ENCODE results near the gene LRRC1.

LRRC1 gene

DNA sequence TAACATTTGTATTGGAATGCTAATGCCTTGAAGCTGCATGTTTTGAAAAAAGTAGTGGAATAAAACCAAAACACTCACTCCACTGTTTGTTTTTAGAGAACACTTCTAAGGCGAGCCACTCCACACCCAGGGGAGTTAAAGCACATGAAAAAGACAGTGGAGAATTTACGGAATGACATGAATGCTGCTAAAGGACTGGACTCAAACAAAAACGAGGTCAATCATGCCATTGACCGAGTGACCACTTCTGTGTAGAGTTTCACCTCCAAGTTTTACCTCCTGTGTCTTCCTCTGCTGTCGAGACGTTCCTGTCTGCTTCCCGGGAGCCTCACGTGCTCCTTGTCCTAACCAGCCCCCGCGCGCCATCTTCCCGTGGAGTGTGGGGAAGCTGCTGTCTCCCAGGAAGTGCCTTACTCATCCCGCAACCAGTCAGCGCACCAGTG is 127.8 kb downstream of the LRRC1 start:
- Mint-ChIP-seq H3K4me1 (ENCODE audit: low read depth in 2 of 2) (no peaks in the 10 kb centered on the region), H3K9me3 (no peaks in the 10 kb centered on the region), H3K4me3 (no peak overlapping the region), H3K27me3 (no peaks in the 10 kb centered on the region), H3K36me3 (ENCODE audit: insufficient read depth) (peaks cover 9% of the 10 kb centered on the region), H3K27ac (no peak overlapping the region)
- DNase-seq: no peak
- ATAC-seq (replicated peaks): no peak

DNA sequence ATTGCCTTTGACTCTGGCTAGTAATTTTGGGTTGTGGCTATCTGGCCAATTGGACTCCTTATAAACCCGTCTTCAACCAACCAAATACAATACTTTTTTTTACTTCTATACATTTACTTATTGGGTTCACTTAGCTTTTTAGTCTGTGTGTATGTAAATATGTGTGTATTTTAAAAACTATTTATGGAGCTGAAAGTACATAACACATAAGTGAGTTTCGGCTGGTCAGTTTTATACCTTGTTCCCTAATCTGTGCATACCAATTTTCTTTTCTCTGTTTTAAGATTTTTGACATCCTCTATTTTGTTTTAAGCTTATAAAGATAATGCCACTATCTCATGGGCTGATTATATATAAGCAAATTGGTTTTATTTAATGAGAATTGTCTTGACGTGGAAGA is 129.5 kb downstream of the LRRC1 start:
- Mint-ChIP-seq H3K27ac (no peak overlapping the region), H3K9me3 (no peaks in the 10 kb centered on the region), H3K4me1 (ENCODE audit: low read depth in 2 of 2) (no peaks in the 10 kb centered on the region), H3K36me3 (ENCODE audit: insufficient read depth) (peaks cover 9% of the 10 kb centered on the region), H3K4me3 (no peak overlapping the region), H3K27me3 (no peaks in the 10 kb centered on the region)
- ATAC-seq (replicated peaks): no peak
- no peak for DNase-seq

DNA sequence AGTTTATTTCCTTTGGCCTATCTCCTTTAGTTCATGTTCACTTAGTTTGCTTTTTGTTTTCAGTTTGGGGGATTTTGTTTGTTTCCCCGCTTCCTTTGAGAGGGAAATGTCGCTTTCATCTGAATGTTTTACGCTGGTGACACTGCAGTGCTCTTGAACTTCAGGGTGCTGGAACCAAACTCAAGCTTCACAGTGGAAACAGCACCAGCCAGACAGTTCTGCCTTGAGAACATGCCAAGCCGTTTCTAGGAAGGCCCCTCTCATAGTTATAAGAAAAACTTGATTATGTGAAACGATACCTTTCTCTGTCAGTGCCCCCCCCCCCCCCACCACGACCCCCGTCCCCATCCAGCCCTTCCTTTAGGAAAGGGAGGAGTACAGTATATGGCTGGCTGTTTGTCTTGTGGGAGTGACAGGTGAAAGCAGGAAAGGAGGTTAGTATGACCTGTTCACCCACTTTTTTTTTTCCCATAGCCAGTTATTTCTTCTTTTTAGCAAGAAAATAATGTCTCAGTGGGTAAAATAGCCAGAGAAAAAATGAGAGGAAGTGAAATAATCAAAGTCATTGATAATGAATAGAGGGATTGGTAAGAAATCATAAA is 130.1 kb downstream of the LRRC1 start:
- H3K27me3 Mint-ChIP-seq: no peaks in the 10 kb centered on the region
- no peak for ATAC-seq (replicated peaks)
- H3K4me3 Mint-ChIP-seq: no peak overlapping the region
- no peaks in the 10 kb centered on the region for H3K4me1 Mint-ChIP-seq (ENCODE audit: low read depth in 2 of 2)
- no peak overlapping the region for H3K27ac Mint-ChIP-seq
- DNase-seq: no peak
- H3K36me3 Mint-ChIP-seq (ENCODE audit: insufficient read depth): peaks cover 9% of the 10 kb centered on the region
- H3K9me3 Mint-ChIP-seq: no peaks in the 10 kb centered on the region

DNA sequence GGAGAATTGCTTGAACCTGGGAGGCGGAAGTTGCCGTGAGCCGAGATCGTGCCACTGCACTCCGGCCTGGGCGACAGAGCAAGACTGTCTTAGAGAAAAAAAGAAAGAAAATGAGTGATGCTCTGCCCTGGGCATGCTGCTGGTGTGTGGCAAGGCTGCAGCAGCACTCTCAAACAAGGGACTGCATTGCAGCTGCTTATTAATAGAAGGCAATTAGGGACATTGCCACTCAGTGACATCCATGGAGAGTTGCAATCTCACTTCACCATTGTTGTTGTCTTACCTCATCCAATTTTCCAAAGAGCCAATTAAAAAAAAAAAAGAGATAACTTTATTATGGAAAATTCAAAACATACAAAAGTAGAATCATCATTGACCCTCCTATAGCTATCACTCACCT is 131.1 kb downstream of the LRRC1 start:
- ATAC-seq (replicated peaks) (no peak), DNase-seq (no peak)
- no peak overlapping the region for H3K27ac Mint-ChIP-seq
- H3K4me3 Mint-ChIP-seq: no peak overlapping the region
- H3K9me3 Mint-ChIP-seq: no peaks in the 10 kb centered on the region
- H3K4me1 Mint-ChIP-seq (ENCODE audit: low read depth in 2 of 2): no peaks in the 10 kb centered on the region
- peaks cover 9% of the 10 kb centered on the region for H3K36me3 Mint-ChIP-seq (ENCODE audit: insufficient read depth)
- H3K27me3 Mint-ChIP-seq: no peaks in the 10 kb centered on the region

DNA sequence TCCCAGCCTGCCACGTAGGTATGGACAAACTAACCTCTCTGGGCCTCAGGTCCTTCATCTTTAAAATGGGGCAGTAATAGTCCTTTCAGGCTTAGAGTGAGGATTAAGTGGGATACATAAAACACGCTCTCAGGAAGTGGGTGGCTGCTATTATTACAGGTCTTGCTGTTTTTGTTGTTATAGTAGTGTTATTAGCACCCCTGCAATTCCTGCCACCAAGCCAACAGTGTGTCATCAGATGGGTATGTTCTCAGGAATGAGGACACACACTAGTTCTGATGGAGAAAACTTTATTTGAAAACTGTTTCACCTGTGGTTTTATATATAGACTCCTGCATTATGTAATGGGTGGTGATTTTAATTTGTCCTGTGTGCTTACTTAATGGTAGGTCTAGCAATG is 131.7 kb downstream of the LRRC1 start:
- no peaks in the 10 kb centered on the region for H3K27me3 Mint-ChIP-seq
- H3K4me3 Mint-ChIP-seq: no peak overlapping the region
- no peak overlapping the region for H3K27ac Mint-ChIP-seq
- H3K36me3 Mint-ChIP-seq (ENCODE audit: insufficient read depth): peaks cover 9% of the 10 kb centered on the region
- DNase-seq (no peak), ATAC-seq (replicated peaks) (no peak)
- no peaks in the 10 kb centered on the region for H3K9me3 Mint-ChIP-seq
- no peaks in the 10 kb centered on the region for H3K4me1 Mint-ChIP-seq (ENCODE audit: low read depth in 2 of 2)

DNA sequence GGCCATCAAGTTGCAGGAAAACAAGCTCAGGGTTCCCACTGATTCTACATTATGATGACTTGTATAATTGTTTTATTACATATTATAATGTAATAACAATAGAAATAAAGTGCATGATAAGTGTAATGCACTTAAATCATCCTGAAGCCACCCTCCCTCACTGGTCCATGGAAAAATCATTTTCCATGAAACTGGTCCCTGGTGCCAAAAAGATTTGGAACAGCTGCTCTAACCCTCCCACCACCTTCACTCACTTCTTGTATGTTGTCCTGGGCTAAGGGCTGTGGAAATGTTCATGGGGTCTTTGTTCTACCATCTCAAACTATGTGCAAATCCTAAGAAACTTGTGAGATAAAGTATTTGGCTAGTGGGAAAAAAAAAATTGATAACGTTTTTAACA is 133.8 kb downstream of the LRRC1 start:
- H3K4me3 Mint-ChIP-seq: no peak overlapping the region
- H3K27ac Mint-ChIP-seq: no peak overlapping the region
- no peak for ATAC-seq (replicated peaks)
- no peaks in the 10 kb centered on the region for H3K27me3 Mint-ChIP-seq
- no peak for DNase-seq
- no peaks in the 10 kb centered on the region for H3K4me1 Mint-ChIP-seq (ENCODE audit: low read depth in 2 of 2)
- peaks cover 4% of the 10 kb centered on the region for H3K36me3 Mint-ChIP-seq (ENCODE audit: insufficient read depth)
- no peaks in the 10 kb centered on the region for H3K9me3 Mint-ChIP-seq

DNA sequence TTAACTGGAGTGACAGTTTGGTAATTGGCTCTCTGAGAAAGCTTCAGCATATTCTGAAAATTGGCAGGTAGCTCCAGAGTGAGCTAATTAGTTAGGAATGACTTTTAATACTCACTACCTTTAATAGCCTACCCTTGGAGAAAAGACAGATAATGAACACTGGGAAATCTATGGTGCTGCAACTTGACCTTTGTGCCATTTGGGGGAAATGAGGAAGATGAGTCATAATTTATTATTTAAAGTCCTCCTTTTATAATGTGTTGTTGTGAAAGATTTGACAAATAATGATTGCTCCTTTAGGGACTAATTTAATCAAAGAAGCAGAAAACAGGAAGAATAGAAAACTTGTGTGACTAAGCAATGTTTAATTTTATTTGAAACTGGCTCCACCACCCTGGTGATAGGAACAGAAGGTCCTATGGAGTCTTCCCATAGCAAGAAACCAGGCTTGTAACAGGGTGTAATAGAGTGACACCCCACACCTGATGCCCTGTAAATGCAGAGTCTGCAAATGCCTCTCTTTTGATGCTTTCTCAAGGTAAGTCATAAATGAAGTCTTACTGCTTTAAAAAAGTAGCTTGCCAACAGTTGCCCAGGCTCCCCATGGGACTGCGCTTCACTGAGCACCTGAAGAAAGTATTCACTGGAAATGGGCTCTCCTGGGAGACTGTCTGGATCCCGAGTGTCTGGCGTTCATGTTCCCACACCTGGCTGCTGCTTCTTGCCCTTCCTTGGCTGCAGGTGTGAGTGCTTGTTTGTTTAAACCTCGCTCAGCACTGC is 134.4 kb downstream of the LRRC1 start:
- ATAC-seq (replicated peaks): no peak

DNA sequence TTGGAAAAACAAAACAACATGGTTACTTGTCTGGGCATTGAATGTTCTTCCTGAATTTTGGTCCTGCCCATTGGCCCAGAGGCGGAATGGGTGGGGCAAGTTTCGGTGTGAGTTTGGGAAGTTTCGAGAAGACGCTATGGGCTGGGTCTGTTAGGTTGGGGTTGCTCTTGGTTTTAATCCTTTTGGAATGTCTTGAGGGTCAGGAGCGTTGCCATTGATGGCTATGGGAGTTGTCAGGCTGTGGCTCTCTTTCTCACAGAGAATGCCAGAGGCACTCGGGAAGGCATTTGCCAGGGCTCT is 135.0 kb downstream of the LRRC1 start:
- H3K9me3 Mint-ChIP-seq: no peaks in the 10 kb centered on the region
- no peak for DNase-seq

More for the DNA sequence above, 134.4 kb downstream of the LRRC1 start:
- Mint-ChIP-seq H3K36me3 (ENCODE audit: insufficient read depth) (peaks cover 4% of the 10 kb centered on the region), H3K9me3 (no peaks in the 10 kb centered on the region), H3K27me3 (no peaks in the 10 kb centered on the region), H3K27ac (no peak overlapping the region), H3K4me1 (ENCODE audit: low read depth in 2 of 2) (no peaks in the 10 kb centered on the region), H3K4me3 (no peak overlapping the region)
- DNase-seq: no peak

DNA sequence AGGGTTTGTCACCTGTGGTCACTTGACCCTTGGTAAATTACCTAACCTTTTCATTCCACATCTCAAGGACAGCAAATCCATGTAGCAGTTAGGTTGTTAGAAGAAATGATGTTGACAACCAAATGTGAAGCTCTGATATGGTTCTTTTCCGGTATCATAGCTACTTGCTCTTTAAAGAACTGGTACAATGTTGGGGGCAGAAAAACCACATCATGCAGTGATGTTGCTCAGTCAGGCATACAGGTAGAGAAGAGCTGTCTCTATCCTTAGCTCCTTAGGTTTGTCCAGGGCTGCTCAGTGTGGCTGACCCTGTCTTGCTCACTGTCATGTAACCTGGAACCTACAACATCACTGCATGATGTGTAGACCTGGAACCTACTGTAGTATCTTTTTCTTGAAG is 135.5 kb downstream of the LRRC1 start:
- Mint-ChIP-seq H3K4me1 (ENCODE audit: low read depth in 2 of 2) (no peaks in the 10 kb centered on the region), H3K27ac (no peak overlapping the region), H3K27me3 (no peaks in the 10 kb centered on the region), H3K9me3 (no peaks in the 10 kb centered on the region), H3K4me3 (no peak overlapping the region), H3K36me3 (ENCODE audit: insufficient read depth) (no peaks in the 10 kb centered on the region)
- ATAC-seq (replicated peaks) (no peak), DNase-seq (no peak)

More for the DNA sequence above, 135.0 kb downstream of the LRRC1 start:
- Mint-ChIP-seq H3K4me3 (no peak overlapping the region), H3K36me3 (ENCODE audit: insufficient read depth) (peaks cover 4% of the 10 kb centered on the region), H3K4me1 (ENCODE audit: low read depth in 2 of 2) (no peaks in the 10 kb centered on the region), H3K27me3 (no peaks in the 10 kb centered on the region), H3K27ac (no peak overlapping the region)
- no peak for ATAC-seq (replicated peaks)

DNA sequence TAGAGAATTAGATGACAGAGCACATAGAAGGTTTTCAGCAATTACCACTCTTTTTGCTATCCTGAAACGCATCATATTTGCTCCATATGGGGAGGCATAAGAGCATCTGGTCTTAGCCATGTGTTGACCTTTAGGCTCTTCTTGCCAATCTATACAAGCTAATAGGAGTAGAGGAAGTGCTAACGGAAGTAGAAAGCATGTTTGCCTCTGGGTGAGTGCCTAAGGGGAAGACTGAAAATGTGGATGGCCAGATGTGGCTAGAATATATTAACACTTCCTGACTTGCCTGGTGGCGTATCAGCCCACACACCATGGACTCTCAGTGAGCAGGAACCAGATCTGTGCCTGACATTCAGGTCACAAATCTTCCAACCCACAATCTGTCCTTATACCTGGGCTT is 136.3 kb downstream of the LRRC1 start:
- Mint-ChIP-seq H3K27me3 (no peaks in the 10 kb centered on the region), H3K4me1 (ENCODE audit: low read depth in 2 of 2) (no peaks in the 10 kb centered on the region), H3K4me3 (no peak overlapping the region), H3K36me3 (ENCODE audit: insufficient read depth) (no peaks in the 10 kb centered on the region), H3K27ac (no peak overlapping the region), H3K9me3 (no peaks in the 10 kb centered on the region)
- ATAC-seq (replicated peaks) (no peak), DNase-seq (no peak)

DNA sequence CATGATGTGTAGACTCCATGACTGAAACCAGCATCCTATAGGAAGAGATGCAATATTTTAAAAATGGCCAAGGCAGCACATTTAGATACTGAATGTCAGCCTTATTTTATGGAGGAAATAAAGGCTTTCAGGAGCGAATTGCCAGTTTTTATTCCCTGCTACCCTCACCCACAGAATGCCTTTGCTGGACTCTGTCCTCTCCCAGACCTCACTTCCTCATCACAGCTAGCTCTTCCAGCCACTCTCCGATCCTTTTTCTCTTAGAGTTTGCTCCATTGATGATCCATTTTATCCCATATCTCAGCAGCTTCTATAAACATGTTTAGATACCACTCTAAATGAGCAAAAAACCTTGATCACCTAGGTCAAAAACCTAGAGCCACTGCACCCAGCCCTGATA is 137.7 kb downstream of the LRRC1 start:
- H3K27ac Mint-ChIP-seq: no peak overlapping the region
- no peaks in the 10 kb centered on the region for H3K36me3 Mint-ChIP-seq (ENCODE audit: insufficient read depth)
- H3K9me3 Mint-ChIP-seq: no peaks in the 10 kb centered on the region
- H3K4me3 Mint-ChIP-seq: no peak overlapping the region
- no peak for DNase-seq
- no peaks in the 10 kb centered on the region for H3K27me3 Mint-ChIP-seq
- no peak for ATAC-seq (replicated peaks)
- H3K4me1 Mint-ChIP-seq (ENCODE audit: low read depth in 2 of 2): no peaks in the 10 kb centered on the region

DNA sequence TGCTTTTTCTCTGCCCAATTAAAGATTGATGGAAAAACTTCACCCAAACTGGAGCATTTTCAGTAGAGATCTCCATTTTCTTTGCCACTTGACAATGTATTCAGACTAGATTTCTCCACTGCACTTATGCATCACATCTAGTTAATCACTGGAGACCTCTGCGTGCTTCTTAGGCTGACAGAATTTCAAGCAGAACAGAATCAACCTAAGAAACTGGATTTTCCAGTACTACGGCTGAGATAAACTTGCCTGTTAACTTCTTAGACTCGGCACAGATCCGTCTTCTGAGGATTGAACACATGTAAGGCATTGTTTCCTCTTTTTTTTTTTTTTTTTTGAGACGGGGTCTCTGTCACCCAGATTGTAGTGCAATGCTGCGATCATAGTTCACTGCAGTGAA is 139.2 kb downstream of the LRRC1 start:
- Mint-ChIP-seq H3K36me3 (ENCODE audit: insufficient read depth) (no peaks in the 10 kb centered on the region), H3K9me3 (no peaks in the 10 kb centered on the region), H3K27ac (no peak overlapping the region), H3K27me3 (peaks cover 0 to 6% of the 10 kb centered on the region in 2 donors), H3K4me3 (no peak overlapping the region), H3K4me1 (ENCODE audit: low read depth in 2 of 2) (peaks cover 0 to 4% of the 10 kb centered on the region in 2 donors)
- DNase-seq (no peak), ATAC-seq (replicated peaks) (no peak)

DNA sequence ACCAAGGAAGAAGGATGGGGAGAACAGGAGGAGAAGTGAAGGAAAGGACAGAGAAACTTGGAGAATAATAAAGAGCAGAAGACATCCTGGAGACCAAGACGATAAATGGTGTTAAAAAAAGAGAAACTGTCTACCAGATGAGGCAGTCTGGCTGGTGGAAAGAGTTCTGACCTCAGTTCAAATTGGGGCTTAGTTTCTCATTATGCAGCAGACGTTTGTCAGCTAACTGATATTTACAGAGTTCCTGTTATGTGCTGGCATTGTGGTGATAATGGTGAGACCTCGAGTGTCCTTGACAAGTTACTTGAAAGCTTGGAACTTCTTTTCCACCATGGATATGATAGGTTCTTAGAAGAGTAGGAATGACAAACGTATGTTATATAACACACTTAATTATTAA is 142.7 kb downstream of the LRRC1 start:
- no peaks in the 10 kb centered on the region for H3K36me3 Mint-ChIP-seq (ENCODE audit: insufficient read depth)
- no peak for ATAC-seq (replicated peaks)
- no peak overlapping the region for H3K4me3 Mint-ChIP-seq
- no peaks in the 10 kb centered on the region for H3K9me3 Mint-ChIP-seq
- H3K27ac Mint-ChIP-seq: no peak overlapping the region
- peaks cover 0 to 4% of the 10 kb centered on the region in 2 donors for H3K4me1 Mint-ChIP-seq (ENCODE audit: low read depth in 2 of 2)
- peaks cover 1 to 8% of the 10 kb centered on the region in 2 donors for H3K27me3 Mint-ChIP-seq
- no peak for DNase-seq

DNA sequence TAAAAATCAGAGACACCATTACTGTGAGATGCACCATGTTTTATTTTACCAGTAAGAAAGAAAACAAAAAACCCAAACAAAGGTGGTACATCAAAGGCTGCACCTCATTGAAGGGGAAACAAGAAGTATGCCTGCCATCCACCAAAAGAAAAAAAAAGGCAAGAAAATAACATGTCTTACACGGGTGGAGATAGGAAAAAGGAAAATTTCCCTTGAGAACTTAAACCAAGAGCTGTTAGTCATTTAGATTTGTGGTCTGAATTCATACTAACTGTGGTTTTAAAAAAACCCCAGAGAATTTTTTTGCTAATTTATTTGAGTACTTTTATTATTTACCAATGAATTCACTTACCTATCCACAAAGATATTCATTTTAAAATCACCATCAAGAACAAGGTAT is 144.0 kb downstream of the LRRC1 start:
- H3K9me3 Mint-ChIP-seq: no peaks in the 10 kb centered on the region
- DNase-seq: no peak
- H3K4me1 Mint-ChIP-seq (ENCODE audit: low read depth in 2 of 2): peaks cover 0 to 4% of the 10 kb centered on the region in 2 donors
- no peak for ATAC-seq (replicated peaks)
- no peak overlapping the region for H3K27ac Mint-ChIP-seq
- H3K36me3 Mint-ChIP-seq (ENCODE audit: insufficient read depth): no peaks in the 10 kb centered on the region
- H3K4me3 Mint-ChIP-seq: no peak overlapping the region
- peaks cover 13 to 20% of the 10 kb centered on the region in 2 donors for H3K27me3 Mint-ChIP-seq

Data from effector memory CD8-positive, alpha-beta T cell (primary cell).